Hematopoietic multipotent progenitor cell treated with erythropoietin and hydrocortisone succinate and interleukin-3 and kit ligand, for 17 days (in vitro differentiated cells): ENCODE measurements around the gene PNMA5.
A peak's percentile ranks its signal among the peaks of the same experiment; 100 is the strongest.

Source experiments
- DNase-seq: peaks from one replicate; pipeline ENCODE4 v3.0.0-alpha.2; 2015; ENCODE audit warnings: low spot score

Gene PNMA5

GRCh38 chrX:152958524-152959465, 35.1 kb downstream of the PNMA5 start:
- DNase-seq: peak; percentile 88

- DNase-seq: no peak
Measured at GRCh38 chrX:152958047-152958446, 35.9 kb downstream of the PNMA5 start.

- no peak for DNase-seq
Measured at GRCh38 chrX:152950786-152951185, 43.1 kb downstream of the PNMA5 start.

- no peak for DNase-seq
Measured at GRCh38 chrX:152949114-152949513, 44.8 kb downstream of the PNMA5 start.

- DNase-seq: no peak
Measured at GRCh38 chrX:152946681-152947080, 47.2 kb downstream of the PNMA5 start.

GRCh38 chrX:152945021-152945979, 48.6 kb downstream of the PNMA5 start:
- DNase-seq: no peak

GRCh38 chrX:152943826-152944225, 50.1 kb downstream of the PNMA5 start:
- DNase-seq: no peak

- no peak for DNase-seq
Measured at GRCh38 chrX:152942077-152942442, 51.9 kb downstream of the PNMA5 start.

GRCh38 chrX:152941328-152942076, 52.4 kb downstream of the PNMA5 start:
- peak; percentile 85 for DNase-seq
